ENCODE measurements around the gene RBM26. TPM values are rescaled to one million over a fixed set of nuclear protein-coding genes. Genes with fewer than 3 reads are reported as not detected.
"Not testable (repeated sequence)": the region's sequence is repeated elsewhere in the genome, so short reads cannot be mapped to it uniquely, and the experiment has no call there.

Gene RBM26
- total and polyA plus RNA-seq, 9 donors = 32.4 to 60.3 (median 48.2) TPM

GRCh38 chr13:79374578-79374977, 31.5 kb downstream of the RBM26 start:
- Histone ChIP-seq H3K4me3 (ENCODE audit: low read length) (no peak overlapping the region), H3K9me3 (replicated peaks; ENCODE audit: control insufficient read depth, low read depth, low read length) (no peaks in the 10 kb centered on the region), H3K4me1 (ENCODE audit: control insufficient read depth, insufficient read depth, low read length) (no peaks in the 10 kb centered on the region), H3K27me3 (ENCODE audit: control insufficient read depth, insufficient read depth, low read length) (no peaks in the 10 kb centered on the region), H3K27ac (ENCODE audit: low read length) (no peak overlapping the region), H3K36me3 (ENCODE audit: control insufficient read depth, insufficient read depth, low read length) (peaks cover 37% of the 10 kb centered on the region)
- 79% methylated on average over 4 of the region's 6 CpGs for WGBS (ENCODE audit: insufficient coverage)
- no peak for DNase-seq

GRCh38 chr13:79373916-79374315, 32.1 kb downstream of the RBM26 start:
- Histone ChIP-seq H3K4me3 (ENCODE audit: low read length) (no peak overlapping the region), H3K27ac (ENCODE audit: low read length) (no peak overlapping the region), H3K36me3 (ENCODE audit: control insufficient read depth, insufficient read depth, low read length) (peaks cover 37% of the 10 kb centered on the region), H3K9me3 (replicated peaks; ENCODE audit: control insufficient read depth, low read depth, low read length) (no peaks in the 10 kb centered on the region), H3K4me1 (ENCODE audit: control insufficient read depth, insufficient read depth, low read length) (no peaks in the 10 kb centered on the region), H3K27me3 (ENCODE audit: control insufficient read depth, insufficient read depth, low read length) (no peaks in the 10 kb centered on the region)
- 71% methylated on average over 3 of the region's 4 CpGs for WGBS (ENCODE audit: insufficient coverage)
- DNase-seq = no peak

- no peak for DNase-seq
- no peak overlapping the region for H3K27ac ChIP-seq (ENCODE audit: low read length)
- H3K4me3 ChIP-seq (ENCODE audit: low read length) = no peak overlapping the region
- peaks cover 42% of the 10 kb centered on the region for H3K36me3 ChIP-seq (ENCODE audit: control insufficient read depth, insufficient read depth, low read length)
- H3K27me3 ChIP-seq (ENCODE audit: control insufficient read depth, insufficient read depth, low read length) = no peaks in the 10 kb centered on the region
- no CpG with 5 or more reads among the region's 1 CpG for WGBS (ENCODE audit: insufficient coverage)
- H3K9me3 ChIP-seq (replicated peaks; ENCODE audit: control insufficient read depth, low read depth, low read length) = no peaks in the 10 kb centered on the region
- no peaks in the 10 kb centered on the region for H3K4me1 ChIP-seq (ENCODE audit: control insufficient read depth, insufficient read depth, low read length)
Observed at GRCh38 chr13:79369226-79369625, 36.8 kb downstream of the RBM26 start.

- Histone ChIP-seq H3K4me3 (ENCODE audit: low read length) (no peak overlapping the region), H3K4me1 (ENCODE audit: control insufficient read depth, insufficient read depth, low read length) (no peaks in the 10 kb centered on the region), H3K36me3 (ENCODE audit: control insufficient read depth, insufficient read depth, low read length) (peaks cover 44% of the 10 kb centered on the region), H3K27ac (ENCODE audit: low read length) (no peak overlapping the region), H3K9me3 (replicated peaks; ENCODE audit: control insufficient read depth, low read depth, low read length) (no peaks in the 10 kb centered on the region), H3K27me3 (ENCODE audit: control insufficient read depth, insufficient read depth, low read length) (no peaks in the 10 kb centered on the region)
- no peak for DNase-seq
- no CpG with 5 or more reads among the region's 2 CpGs for WGBS (ENCODE audit: insufficient coverage)
Observed at GRCh38 chr13:79365981-79366380, 40.1 kb downstream of the RBM26 start.

- no peaks in the 10 kb centered on the region for H3K9me3 ChIP-seq (replicated peaks; ENCODE audit: control insufficient read depth, low read depth, low read length)
- H3K4me1 ChIP-seq (ENCODE audit: control insufficient read depth, insufficient read depth, low read length) = no peaks in the 10 kb centered on the region
- peaks cover 25% of the 10 kb centered on the region for H3K36me3 ChIP-seq (ENCODE audit: control insufficient read depth, insufficient read depth, low read length)
- H3K27me3 ChIP-seq (ENCODE audit: control insufficient read depth, insufficient read depth, low read length) = no peaks in the 10 kb centered on the region
- no peak overlapping the region for H3K27ac ChIP-seq (ENCODE audit: low read length)
- DNase-seq = no peak
- 63% methylated on average over 2 of the region's 3 CpGs for WGBS (ENCODE audit: insufficient coverage)
- no peak overlapping the region for H3K4me3 ChIP-seq (ENCODE audit: low read length)
Observed at GRCh38 chr13:79361299-79361698, 44.8 kb downstream of the RBM26 start.

- Histone ChIP-seq H3K27ac (ENCODE audit: low read length) (no peak overlapping the region), H3K9me3 (replicated peaks; ENCODE audit: control insufficient read depth, low read depth, low read length) (no peaks in the 10 kb centered on the region), H3K36me3 (ENCODE audit: control insufficient read depth, insufficient read depth, low read length) (peaks cover 19% of the 10 kb centered on the region), H3K4me3 (ENCODE audit: low read length) (no peak overlapping the region), H3K4me1 (ENCODE audit: control insufficient read depth, insufficient read depth, low read length) (no peaks in the 10 kb centered on the region), H3K27me3 (ENCODE audit: control insufficient read depth, insufficient read depth, low read length) (no peaks in the 10 kb centered on the region)
- no peak for DNase-seq
- WGBS (ENCODE audit: insufficient coverage) = no CpG with 5 or more reads among the region's 1 CpG
Observed at GRCh38 chr13:79360095-79360494, 46.0 kb downstream of the RBM26 start.

- Histone ChIP-seq H3K27ac (ENCODE audit: low read length) (no peak overlapping the region), H3K27me3 (ENCODE audit: control insufficient read depth, insufficient read depth, low read length) (no peaks in the 10 kb centered on the region), H3K9me3 (replicated peaks; ENCODE audit: control insufficient read depth, low read depth, low read length) (no peaks in the 10 kb centered on the region), H3K4me1 (ENCODE audit: control insufficient read depth, insufficient read depth, low read length) (no peaks in the 10 kb centered on the region), H3K4me3 (ENCODE audit: low read length) (no peak overlapping the region), H3K36me3 (ENCODE audit: control insufficient read depth, insufficient read depth, low read length) (peaks cover 23% of the 10 kb centered on the region)
- DNase-seq = no peak
Observed at GRCh38 chr13:79359064-79359463, 47.0 kb downstream of the RBM26 start.

- WGBS (ENCODE audit: insufficient coverage) = 96% methylated on average over 3 of the region's 3 CpGs
- Histone ChIP-seq H3K27ac (ENCODE audit: low read length) (no peak overlapping the region), H3K4me1 (ENCODE audit: control insufficient read depth, insufficient read depth, low read length) (no peaks in the 10 kb centered on the region), H3K4me3 (ENCODE audit: low read length) (no peak overlapping the region), H3K36me3 (ENCODE audit: control insufficient read depth, insufficient read depth, low read length) (peaks cover 11% of the 10 kb centered on the region), H3K27me3 (ENCODE audit: control insufficient read depth, insufficient read depth, low read length) (no peaks in the 10 kb centered on the region), H3K9me3 (replicated peaks; ENCODE audit: control insufficient read depth, low read depth, low read length) (no peaks in the 10 kb centered on the region)
- DNase-seq = no peak
Observed at GRCh38 chr13:79354285-79354684, 51.8 kb downstream of the RBM26 start.

GRCh38 chr13:79353693-79354092, 52.4 kb downstream of the RBM26 start:
- peaks cover 11% of the 10 kb centered on the region for H3K36me3 ChIP-seq (ENCODE audit: control insufficient read depth, insufficient read depth, low read length)
- H3K9me3 ChIP-seq (replicated peaks; ENCODE audit: control insufficient read depth, low read depth, low read length) = no peaks in the 10 kb centered on the region
- no peak overlapping the region for H3K27ac ChIP-seq (ENCODE audit: low read length)
- H3K27me3 ChIP-seq (ENCODE audit: control insufficient read depth, insufficient read depth, low read length) = no peaks in the 10 kb centered on the region
- no peak for DNase-seq
- H3K4me3 ChIP-seq (ENCODE audit: low read length) = no peak overlapping the region
- no peaks in the 10 kb centered on the region for H3K4me1 ChIP-seq (ENCODE audit: control insufficient read depth, insufficient read depth, low read length)
- WGBS (ENCODE audit: insufficient coverage) = no CpG with 5 or more reads among the region's 2 CpGs

GRCh38 chr13:79352107-79352506, 53.9 kb downstream of the RBM26 start:
- DNase-seq = no peak
- no peak overlapping the region for H3K27ac ChIP-seq (ENCODE audit: low read length)
- H3K4me1 ChIP-seq (ENCODE audit: control insufficient read depth, insufficient read depth, low read length) = no peaks in the 10 kb centered on the region
- H3K4me3 ChIP-seq (ENCODE audit: low read length) = no peak overlapping the region
- peaks cover 11% of the 10 kb centered on the region for H3K36me3 ChIP-seq (ENCODE audit: control insufficient read depth, insufficient read depth, low read length)
- no peaks in the 10 kb centered on the region for H3K9me3 ChIP-seq (replicated peaks; ENCODE audit: control insufficient read depth, low read depth, low read length)
- no peaks in the 10 kb centered on the region for H3K27me3 ChIP-seq (ENCODE audit: control insufficient read depth, insufficient read depth, low read length)

- H3K36me3 ChIP-seq (ENCODE audit: control insufficient read depth, insufficient read depth, low read length); H3K27ac ChIP-seq (ENCODE audit: low read length); DNase-seq; H3K4me1 ChIP-seq (ENCODE audit: control insufficient read depth, insufficient read depth, low read length); H3K9me3 ChIP-seq (replicated peaks; ENCODE audit: control insufficient read depth, low read depth, low read length); H3K27me3 ChIP-seq (ENCODE audit: control insufficient read depth, insufficient read depth, low read length); H3K4me3 ChIP-seq (ENCODE audit: low read length): not testable (repeated sequence)
- 100% methylated on average over 3 of the region's 10 CpGs for WGBS (ENCODE audit: insufficient coverage)
Observed at GRCh38 chr13:79349608-79350007, 56.4 kb downstream of the RBM26 start.
